Stimulated activated CD8-positive, alpha-beta memory T cell treated with anti-CD3 and anti-CD28 coated beads, Interleukin-12 subunit alpha, Interleukin-12 subunit beta, amount 100 ng/mL, for 24 hours (primary cell): ENCODE measurements around the gene ATP2C1.

Experiments used
- DNase-seq: peaks from one replicate; pipeline ENCODE4 v3.0.0-alpha.2; 2020; ENCODE audit errors: extremely low read depth

Gene ATP2C1

GRCh38 chr3:130894130-130894985, 474 bp downstream of the ATP2C1 start:
- DNase-seq: no peak

- DNase-seq: no peak
Measured at GRCh38 chr3:130894986-130895280, 1.0 kb downstream of the ATP2C1 start.

GRCh38 chr3:130895690-130896488, 2.0 kb downstream of the ATP2C1 start:
- no peak for DNase-seq

- DNase-seq: no peak
Measured at GRCh38 chr3:130897316-130897715, 3.4 kb downstream of the ATP2C1 start.

GRCh38 chr3:130900959-130901358, 7.1 kb downstream of the ATP2C1 start:
- no peak for DNase-seq

- no peak for DNase-seq
Measured at GRCh38 chr3:130901463-130902204, 7.8 kb downstream of the ATP2C1 start.

GRCh38 chr3:130903412-130903908, 9.6 kb downstream of the ATP2C1 start:
- no peak for DNase-seq

- DNase-seq: no peak
Measured at GRCh38 chr3:130904491-130904890, 10.6 kb downstream of the ATP2C1 start.

- DNase-seq: no peak
Measured at GRCh38 chr3:130905551-130905950, 11.7 kb downstream of the ATP2C1 start.

GRCh38 chr3:130906374-130906995, 12.6 kb downstream of the ATP2C1 start:
- DNase-seq: no peak

- DNase-seq: no peak
Measured at GRCh38 chr3:130907500-130907899, 13.6 kb downstream of the ATP2C1 start.

GRCh38 chr3:130907966-130908365, 14.1 kb downstream of the ATP2C1 start:
- no peak for DNase-seq

- no peak for DNase-seq
Measured at GRCh38 chr3:130915567-130916292, 21.8 kb downstream of the ATP2C1 start.

GRCh38 chr3:130916507-130917167, 22.8 kb downstream of the ATP2C1 start:
- no peak for DNase-seq

GRCh38 chr3:130918328-130918727, 24.4 kb downstream of the ATP2C1 start:
- DNase-seq: no peak

- no peak for DNase-seq
Measured at GRCh38 chr3:130925628-130926027, 31.7 kb downstream of the ATP2C1 start.

GRCh38 chr3:130926504-130926903, 32.6 kb downstream of the ATP2C1 start:
- DNase-seq: no peak

- DNase-seq: no peak
Measured at GRCh38 chr3:130929804-130930203, 35.9 kb downstream of the ATP2C1 start.

- DNase-seq: no peak
Measured at GRCh38 chr3:130932979-130933378, 39.1 kb downstream of the ATP2C1 start.

GRCh38 chr3:130933801-130934345, 40.0 kb downstream of the ATP2C1 start:
- DNase-seq: no peak
